Glutamatergic neuron (in vitro differentiated cells): Measurements from ENCODE around the gene STAMBPL1. TPM values are rescaled to one million over a fixed set of nuclear protein-coding genes. Genes with fewer than 3 reads are reported as not detected.

Experiments used
- DNase-seq: peaks from one replicate; pipeline ENCODE4 v3.0.0; 2022
- H3K27ac Mint-ChIP-seq: one replicate; pipeline ENCODE4 v1.8.0; 2020; ENCODE audit warnings: mild to moderate bottlenecking, mixed read lengths, inconsistent platforms; ENCODE audit not compliant: unreplicated experiment
- H3K27me3 Mint-ChIP-seq: one replicate; pipeline ENCODE4 v1.8.0; 2020; ENCODE audit warnings: mild to moderate bottlenecking, moderate library complexity, mixed read lengths, inconsistent platforms; ENCODE audit not compliant: unreplicated experiment
- H3K36me3 Mint-ChIP-seq: one replicate; pipeline ENCODE4 v1.8.0; 2020; ENCODE audit warnings: mild to moderate bottlenecking, mixed read lengths, inconsistent platforms; ENCODE audit not compliant: unreplicated experiment
- H3K4me1 Mint-ChIP-seq: one replicate; pipeline ENCODE4 v1.8.0; 2020; ENCODE audit warnings: mild to moderate bottlenecking, low read depth, mixed read lengths, inconsistent platforms; ENCODE audit not compliant: unreplicated experiment
- H3K4me3 Mint-ChIP-seq: one replicate; pipeline ENCODE4 v1.8.0; 2020; ENCODE audit warnings: mild to moderate bottlenecking, mixed read lengths, inconsistent platforms; ENCODE audit not compliant: unreplicated experiment
- H3K9me3 Mint-ChIP-seq: one replicate; pipeline ENCODE4 v1.8.0; 2020; ENCODE audit warnings: mild to moderate bottlenecking, moderate library complexity, mixed read lengths, inconsistent platforms; ENCODE audit not compliant: unreplicated experiment
- total RNA-seq: library from RNA; stranded (reverse); fragmentation: NEBNext Ultra II Directional; extraction: Animal tissue kit (Norgen Biotek cat#: 25700); gene quantifications from one replicate; pipeline ENCODE4 v1.2.1, GENCODE V29; 2021; ENCODE audit not compliant: unreplicated experiment
- TF ChIP-seq, protein P1 (sequence below): fragments of 200-600 bp; sonication (generic); IDR thresholded peaks from one replicate; pipeline ENCODE4 v1.5.0; 2021; ENCODE audit not compliant: partially characterized antibody, unreplicated experiment

The STAMBPL1 gene
- total RNA-seq, 1 donor from 2014 or later = 4.4 TPM

- H3K36me3 Mint-ChIP-seq = no peaks in the 10 kb centered on the region
- TF ChIP-seq, protein P1, sequence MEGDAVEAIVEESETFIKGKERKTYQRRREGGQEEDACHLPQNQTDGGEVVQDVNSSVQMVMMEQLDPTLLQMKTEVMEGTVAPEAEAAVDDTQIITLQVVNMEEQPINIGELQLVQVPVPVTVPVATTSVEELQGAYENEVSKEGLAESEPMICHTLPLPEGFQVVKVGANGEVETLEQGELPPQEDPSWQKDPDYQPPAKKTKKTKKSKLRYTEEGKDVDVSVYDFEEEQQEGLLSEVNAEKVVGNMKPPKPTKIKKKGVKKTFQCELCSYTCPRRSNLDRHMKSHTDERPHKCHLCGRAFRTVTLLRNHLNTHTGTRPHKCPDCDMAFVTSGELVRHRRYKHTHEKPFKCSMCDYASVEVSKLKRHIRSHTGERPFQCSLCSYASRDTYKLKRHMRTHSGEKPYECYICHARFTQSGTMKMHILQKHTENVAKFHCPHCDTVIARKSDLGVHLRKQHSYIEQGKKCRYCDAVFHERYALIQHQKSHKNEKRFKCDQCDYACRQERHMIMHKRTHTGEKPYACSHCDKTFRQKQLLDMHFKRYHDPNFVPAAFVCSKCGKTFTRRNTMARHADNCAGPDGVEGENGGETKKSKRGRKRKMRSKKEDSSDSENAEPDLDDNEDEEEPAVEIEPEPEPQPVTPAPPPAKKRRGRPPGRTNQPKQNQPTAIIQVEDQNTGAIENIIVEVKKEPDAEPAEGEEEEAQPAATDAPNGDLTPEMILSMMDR = no peak
- no peak overlapping the region for H3K4me3 Mint-ChIP-seq
- no peak overlapping the region for H3K27ac Mint-ChIP-seq
- H3K27me3 Mint-ChIP-seq = no peaks in the 10 kb centered on the region
- DNase-seq = no peak
- no peaks in the 10 kb centered on the region for H3K9me3 Mint-ChIP-seq
- peaks cover 14% of the 10 kb centered on the region for H3K4me1 Mint-ChIP-seq
Observed at GRCh38 chr10:88911116-88911515, 31.1 kb downstream of the STAMBPL1 start.

- Mint-ChIP-seq H3K27ac (no peak overlapping the region), H3K4me1 (peaks cover 14% of the 10 kb centered on the region), H3K9me3 (no peaks in the 10 kb centered on the region), H3K4me3 (no peak overlapping the region), H3K27me3 (no peaks in the 10 kb centered on the region), H3K36me3 (no peaks in the 10 kb centered on the region)
- TF ChIP-seq, protein P1 = no peak
- no peak for DNase-seq
Observed at GRCh38 chr10:88911851-88912250, 31.8 kb downstream of the STAMBPL1 start.

DNA sequence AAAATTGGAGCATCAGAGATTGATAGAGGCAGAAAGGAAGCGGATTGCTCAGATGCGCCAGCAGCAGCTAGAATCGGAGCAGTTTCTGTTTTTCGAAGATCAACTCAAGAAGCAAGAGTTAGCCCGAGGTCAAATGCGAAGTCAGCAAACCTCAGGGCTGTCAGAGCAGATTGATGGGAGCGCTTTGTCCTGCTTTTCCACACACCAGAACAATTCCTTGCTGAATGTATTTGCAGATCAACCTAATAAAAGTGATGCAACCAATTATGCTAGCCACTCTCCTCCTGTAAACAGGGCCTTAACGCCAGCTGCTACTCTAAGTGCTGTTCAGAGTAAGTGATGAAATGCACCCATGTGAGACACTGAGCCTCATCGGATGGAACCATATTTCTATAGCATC, 33.1 kb downstream of the STAMBPL1 start:
- TF ChIP-seq, protein P1 = no peak
- Mint-ChIP-seq H3K27ac (peak overlapping the region; percentile 86), H3K9me3 (no peaks in the 10 kb centered on the region), H3K4me3 (peak overlapping the region; percentile 31), H3K4me1 (peaks cover 14% of the 10 kb centered on the region), H3K36me3 (no peaks in the 10 kb centered on the region), H3K27me3 (no peaks in the 10 kb centered on the region)
- DNase-seq = peak; percentile 16

DNA sequence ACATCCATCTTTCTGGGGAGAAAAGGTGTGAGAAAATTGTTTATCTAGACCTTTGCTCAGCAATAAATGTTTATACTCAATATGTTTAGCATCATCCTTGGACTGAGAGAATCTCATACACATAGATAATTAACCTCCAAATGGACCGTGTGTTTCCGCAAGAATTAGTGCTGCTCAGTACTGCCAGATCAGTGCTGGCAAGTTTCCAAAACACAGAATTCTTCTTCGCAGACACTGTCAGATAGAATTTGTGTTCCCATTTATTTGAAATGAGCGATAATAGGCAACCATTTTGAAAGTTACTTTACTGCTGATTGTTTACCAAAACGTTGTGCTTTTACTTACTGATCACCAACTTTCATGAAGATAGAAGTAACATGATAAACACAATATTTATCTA, 33.7 kb downstream of the STAMBPL1 start:
- no peak for DNase-seq
- TF ChIP-seq, protein P1 = no peak
- H3K4me1 Mint-ChIP-seq = peaks cover 14% of the 10 kb centered on the region
- no peaks in the 10 kb centered on the region for H3K27me3 Mint-ChIP-seq
- H3K27ac Mint-ChIP-seq = peak overlapping the region; percentile 30
- H3K9me3 Mint-ChIP-seq = no peaks in the 10 kb centered on the region
- H3K36me3 Mint-ChIP-seq = no peaks in the 10 kb centered on the region
- no peak overlapping the region for H3K4me3 Mint-ChIP-seq

- peaks cover 14% of the 10 kb centered on the region for H3K4me1 Mint-ChIP-seq
- H3K36me3 Mint-ChIP-seq = no peaks in the 10 kb centered on the region
- H3K27me3 Mint-ChIP-seq = no peaks in the 10 kb centered on the region
- TF ChIP-seq, protein P1 = no peak
- no peaks in the 10 kb centered on the region for H3K9me3 Mint-ChIP-seq
- H3K27ac Mint-ChIP-seq = no peak overlapping the region
- H3K4me3 Mint-ChIP-seq = no peak overlapping the region
- no peak for DNase-seq
Observed at GRCh38 chr10:88915781-88916180, 35.7 kb downstream of the STAMBPL1 start.
